OCI-LY7 (cell line): ENCODE results near the gene FRMD8. TPM values are rescaled to one million over a fixed set of nuclear protein-coding genes. Genes with fewer than 3 reads are reported as not detected.
A peak's percentile ranks its signal among the peaks of the same experiment; 100 is the strongest.
"Not testable (repeated sequence)": the region's sequence is repeated elsewhere in the genome, so short reads cannot be mapped to it uniquely, and the experiment has no call there.

Experiments
- BruUV-seq: library from RNA; stranded (reverse); fragments of 400-500 nt; replicated peaks from 2 replicates; lab custom pipeline; 2021; lab: Mats Ljungman, UMichigan
- CTCF ChIA-PET: fragments of 300-600 bp; sonication (Branson Sonifier 250); formaldehyde crosslinking; loops from one replicate; lab custom pipeline; 2022; ENCODE audit warnings: antibody characterized with exemption; ENCODE audit not compliant: unreplicated experiment; lab: Charles Lee
- POLR2A ChIA-PET: fragments of 300-600 bp; sonication (Branson Sonifier 250); formaldehyde crosslinking; loops from one replicate; lab custom pipeline; 2022; ENCODE audit warnings: antibody characterized with exemption; lab: Charles Lee
- DNase-seq: peaks from one replicate; pipeline ENCODE4 v3.0.0-alpha.2; 2015; ENCODE audit warnings: low spot score
- H2AFZ ChIP-seq: fragments of 200-600 bp; sonication (generic), shearing (Covaris generic); 2 replicates; pipeline ENCODE4 v1.6.1; 2014; ENCODE audit warnings: mild to moderate bottlenecking, antibody characterized with exemption, low read length, moderate library complexity
- H3K27ac ChIP-seq: fragments of 200-600 bp; sonication (generic); 2 replicates; pipeline ENCODE4 v1.5.1; 2014; ENCODE audit warnings: mixed run types, low read depth, mild to moderate bottlenecking, moderate library complexity, low read length, inconsistent platforms; ENCODE audit not compliant: poor library complexity, severe bottlenecking
- H3K36me3 ChIP-seq: fragments of 200-600 bp; sonication (generic); 2 replicates; pipeline ENCODE4 v1.6.1; 2014; ENCODE audit warnings: mild to moderate bottlenecking, antibody characterized with exemption, low read length, moderate library complexity, mixed read lengths; ENCODE audit not compliant: insufficient read depth
- H3K4me1 ChIP-seq: fragments of 200-600 bp; sonication (generic); 2 replicates; pipeline ENCODE4 v1.5.1; 2014; ENCODE audit warnings: mild to moderate bottlenecking, low read length; ENCODE audit not compliant: insufficient read depth, poor library complexity, severe bottlenecking
- H3K4me2 ChIP-seq: fragments of 200-600 bp; sonication (generic); 2 replicates; pipeline ENCODE4 v1.6.1; 2014; ENCODE audit warnings: mild to moderate bottlenecking, low read length
- H3K4me3 ChIP-seq: fragments of 200-600 bp; sonication (generic); 2 replicates; pipeline ENCODE4 v1.5.1; 2014; ENCODE audit warnings: mild to moderate bottlenecking, low read depth, low read length; ENCODE audit not compliant: poor library complexity, severe bottlenecking
- H3K79me2 ChIP-seq: fragments of 200-600 bp; sonication (generic); 2 replicates; pipeline ENCODE4 v1.6.1; 2016; ENCODE audit warnings: low read depth, mild to moderate bottlenecking, low read length, moderate library complexity, mixed read lengths; ENCODE audit not compliant: insufficient read depth
- H3K9me2 ChIP-seq: fragments of 200-600 bp; sonication (generic); 2 replicates; pipeline ENCODE4 v1.6.1; 2016; ENCODE audit warnings: mild to moderate bottlenecking, low read length, mixed read lengths; ENCODE audit not compliant: insufficient read depth
- H3K9me3 ChIP-seq: fragments of 200-600 bp; sonication (generic); 2 replicates; pipeline ENCODE4 v1.6.1; 2014; ENCODE audit warnings: mild to moderate bottlenecking, mixed run types, low read length, mixed read lengths
- H4K20me1 ChIP-seq: fragments of 200-600 bp; sonication (generic); 2 replicates; pipeline ENCODE4 v1.6.1; 2014; ENCODE audit warnings: mild to moderate bottlenecking, antibody characterized with exemption, low read length, moderate library complexity, mixed read lengths; ENCODE audit not compliant: insufficient read depth
- EZH2phosphoT487 ChIP-seq: fragments of 200-600 bp; sonication (generic); IDR thresholded peaks from 2 replicates; pipeline ENCODE4 v1.6.1; 2018; ENCODE audit warnings: low read depth, borderline replicate concordance, mild to moderate bottlenecking, mixed run types, antibody characterized with exemption, low read length, moderate library complexity, mixed read lengths
- intact Hi-C: fragments of 100-400 bp; cut with micrococcal nuclease; formaldehyde crosslinking; loops from one replicate; pipeline ENCODE4 v1.10.0; 2022; ENCODE audit not compliant: unreplicated experiment
- total RNA-seq, 2 experiments: library from RNA; depleted of rRNA in 1 of 2; stranded (reverse); fragments of >200 nt in 1 of 2; shearing (Covaris generic) in 1 of 2; gene quantifications; 2 replicates each; pipeline ENCODE4 v1.2.3, GENCODE V29; 2014 to 2022
- TF ChIP-seq, protein P1 (sequence below): fragments of 200-600 bp; sonication (generic); conservative IDR thresholded peaks from 2 replicates; pipeline ENCODE4 v1.5.1; 2014; ENCODE audit warnings: mild to moderate bottlenecking, antibody characterized with exemption, low read length, moderate library complexity, mixed read lengths

The FRMD8 gene
- total RNA-seq, 2 experiments from 2014 or later, result 37.6 to 55.8 TPM

DNA sequence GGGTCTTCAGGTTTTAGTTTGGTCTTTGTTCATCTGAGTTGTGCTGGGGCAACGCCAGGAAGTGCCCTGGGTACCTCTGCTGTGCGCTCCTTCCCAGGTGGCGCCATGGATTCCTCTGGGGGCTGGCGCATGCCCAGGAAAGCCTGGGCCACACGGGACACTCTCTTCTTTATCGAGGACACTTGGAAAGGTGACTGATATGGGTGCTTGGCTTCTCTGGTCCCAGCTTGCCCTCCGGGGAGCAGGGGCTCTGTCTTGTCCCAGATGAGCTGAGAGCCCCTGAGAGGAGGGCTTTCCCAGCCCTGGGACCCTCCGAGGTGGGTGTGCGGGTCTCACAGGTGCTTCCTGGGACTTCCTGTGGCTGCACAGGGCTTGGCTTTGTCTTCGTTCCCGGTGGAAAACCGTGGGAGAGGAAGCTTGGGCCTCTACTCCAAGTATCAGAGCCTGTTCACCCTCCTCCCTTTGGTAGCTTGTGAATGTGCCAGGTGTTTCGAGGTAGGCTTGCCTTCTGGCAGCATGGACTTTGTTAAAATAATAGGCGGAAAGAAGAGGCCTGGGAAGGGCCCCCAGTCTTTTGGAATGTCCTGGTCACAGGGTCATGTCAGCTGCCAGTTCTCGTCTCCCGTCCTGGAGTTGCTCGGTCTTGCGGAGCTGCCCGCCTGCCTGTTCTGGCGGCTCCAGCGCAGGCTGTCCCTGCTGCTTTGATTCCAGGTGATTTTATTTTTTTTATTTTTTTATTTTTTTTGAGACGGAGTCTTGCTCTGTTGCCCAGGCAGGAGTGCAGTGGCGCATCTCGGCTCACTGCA is 26.0 kb downstream of the FRMD8 start:
- peaks cover 44% of the 10 kb centered on the region for H3K4me1 ChIP-seq
- no peak for TF ChIP-seq EZH2phosphoT487
- TF ChIP-seq, protein P1, sequence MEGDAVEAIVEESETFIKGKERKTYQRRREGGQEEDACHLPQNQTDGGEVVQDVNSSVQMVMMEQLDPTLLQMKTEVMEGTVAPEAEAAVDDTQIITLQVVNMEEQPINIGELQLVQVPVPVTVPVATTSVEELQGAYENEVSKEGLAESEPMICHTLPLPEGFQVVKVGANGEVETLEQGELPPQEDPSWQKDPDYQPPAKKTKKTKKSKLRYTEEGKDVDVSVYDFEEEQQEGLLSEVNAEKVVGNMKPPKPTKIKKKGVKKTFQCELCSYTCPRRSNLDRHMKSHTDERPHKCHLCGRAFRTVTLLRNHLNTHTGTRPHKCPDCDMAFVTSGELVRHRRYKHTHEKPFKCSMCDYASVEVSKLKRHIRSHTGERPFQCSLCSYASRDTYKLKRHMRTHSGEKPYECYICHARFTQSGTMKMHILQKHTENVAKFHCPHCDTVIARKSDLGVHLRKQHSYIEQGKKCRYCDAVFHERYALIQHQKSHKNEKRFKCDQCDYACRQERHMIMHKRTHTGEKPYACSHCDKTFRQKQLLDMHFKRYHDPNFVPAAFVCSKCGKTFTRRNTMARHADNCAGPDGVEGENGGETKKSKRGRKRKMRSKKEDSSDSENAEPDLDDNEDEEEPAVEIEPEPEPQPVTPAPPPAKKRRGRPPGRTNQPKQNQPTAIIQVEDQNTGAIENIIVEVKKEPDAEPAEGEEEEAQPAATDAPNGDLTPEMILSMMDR, result no peak
- H3K4me2 ChIP-seq, result no peak overlapping the region
- H3K4me3 ChIP-seq, result no peak overlapping the region
- no peak overlapping the region for H3K27ac ChIP-seq
- no peaks in the 10 kb centered on the region for H3K9me3 ChIP-seq
- H3K79me2 ChIP-seq, result peaks cover 10% of the 10 kb centered on the region; the same call in 1 of the 2 replicates
- DNase-seq, result no peak
- H3K9me2 ChIP-seq, result no peaks in the 10 kb centered on the region
- ChIA-PET CTCF (interaction anchor here (1.2 kb wide), 1 partner anchor 57 kb away, joined by 3 read pairs; no protein-coding TSS in a partner anchor), POLR2A (no interaction called here)
- intact Hi-C loops, result no loop called here
- H3K36me3 ChIP-seq, result peaks cover 51% of the 10 kb centered on the region
- H2AFZ ChIP-seq, result no peak overlapping the region
- BruUV-seq, result no TSS peak
- no peaks in the 10 kb centered on the region for H4K20me1 ChIP-seq

DNA sequence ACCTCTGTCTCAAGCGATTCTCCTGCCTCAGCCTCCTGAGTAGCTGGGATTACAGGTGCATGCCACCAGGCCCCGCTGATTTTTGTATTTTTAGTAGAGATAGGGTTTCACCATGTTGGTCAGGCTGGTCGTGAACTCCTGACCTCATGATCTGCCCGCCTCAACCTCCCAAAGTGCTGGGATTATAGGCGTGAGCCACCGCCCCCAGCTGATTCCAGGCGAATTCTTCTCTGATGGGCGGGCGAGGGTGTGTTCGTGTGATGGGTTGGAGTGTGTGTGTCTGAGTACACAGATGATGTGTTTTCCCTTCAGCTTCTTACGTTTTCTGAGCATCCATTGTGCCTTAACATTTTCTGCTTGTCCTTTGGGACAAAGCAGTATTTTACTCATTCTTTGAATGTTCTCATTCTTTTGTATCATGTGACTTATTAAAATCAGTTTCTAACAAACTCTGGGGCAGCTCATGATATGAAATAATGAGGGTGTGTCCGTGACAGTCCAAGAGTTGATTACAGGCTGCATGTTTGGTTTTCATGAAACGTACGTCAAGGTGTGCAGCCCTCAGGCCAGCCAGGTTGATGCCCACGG is 26.7 kb downstream of the FRMD8 start:
- ChIA-PET CTCF (interaction anchor here (1.2 kb wide), 1 partner anchor 56 kb away, joined by 3 read pairs; no protein-coding TSS in a partner anchor), POLR2A (interaction anchor here (0.6 kb wide), 1 partner anchor 83 kb away, joined by 3 read pairs; no protein-coding TSS in a partner anchor)
- H2AFZ ChIP-seq, BruUV-seq, H3K4me2 ChIP-seq, H3K9me2 ChIP-seq, DNase-seq, H3K27ac ChIP-seq, H3K9me3 ChIP-seq, H4K20me1 ChIP-seq, intact Hi-C loops, H3K4me3 ChIP-seq: not testable (repeated sequence)
- Histone ChIP-seq H3K36me3 (peaks cover 48% of the 10 kb centered on the region), H3K79me2 (peaks cover 10% of the 10 kb centered on the region; the same call in 1 of the 2 replicates), H3K4me1 (peaks cover 44% of the 10 kb centered on the region)

DNA sequence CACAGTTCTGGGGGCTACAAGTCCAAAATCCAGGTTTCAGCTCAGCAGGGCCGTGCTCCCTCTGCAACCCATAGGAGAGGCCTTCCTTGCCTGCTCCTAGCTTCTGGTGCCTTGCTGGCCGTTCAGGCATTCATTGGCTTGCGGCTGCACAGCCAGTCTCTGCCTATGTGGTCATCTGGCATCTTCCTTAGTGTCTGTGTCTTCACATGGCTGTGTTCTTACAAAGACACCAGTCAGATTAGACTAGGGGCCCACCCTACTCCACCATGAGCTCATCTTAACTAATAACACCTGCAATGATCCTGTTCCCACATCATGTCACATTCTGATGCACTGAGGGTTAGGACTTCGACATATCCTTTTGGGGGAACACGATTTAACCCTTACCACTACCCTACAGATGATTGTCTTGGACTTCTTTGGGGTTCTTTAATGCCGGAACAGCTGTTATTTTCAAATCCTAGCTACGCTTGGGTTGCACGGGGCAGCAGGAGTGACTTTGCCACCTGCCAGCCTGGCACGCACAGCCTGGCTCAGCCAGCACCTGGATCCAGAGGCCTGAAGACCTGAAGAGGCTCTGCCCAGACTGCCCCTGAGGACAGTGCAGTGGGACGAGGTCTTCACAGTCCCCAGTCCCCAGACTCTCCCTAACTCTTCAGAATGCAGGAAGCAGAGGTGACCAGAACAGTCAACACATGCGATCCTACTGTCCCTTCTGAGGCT is 28.5 kb downstream of the FRMD8 start:
- peaks cover 54% of the 10 kb centered on the region for H3K4me1 ChIP-seq
- intact Hi-C loops, result loop anchor here (5.0 kb wide), 1 partner anchor 48 kb away; no protein-coding TSS in a partner anchor

More for the DNA sequence above, 28.5 kb downstream of the FRMD8 start:
- H3K9me2 ChIP-seq, result no peaks in the 10 kb centered on the region
- no peak overlapping the region for H3K4me3 ChIP-seq
- CTCF ChIA-PET, result interaction anchor here (0.6 to 1.3 kb wide), 5 partner anchors 8 to 96 kb away, joined by 3 read pairs; no protein-coding TSS in a partner anchor
- no peak overlapping the region for H2AFZ ChIP-seq
- peaks cover 30% of the 10 kb centered on the region for H3K36me3 ChIP-seq
- H3K79me2 ChIP-seq, result peaks cover 17% of the 10 kb centered on the region; the same call in 1 of the 2 replicates
- no peaks in the 10 kb centered on the region for H4K20me1 ChIP-seq
- no TSS peak for BruUV-seq
- H3K4me2 ChIP-seq, result peak overlapping the region; percentile 30; the same call in 1 of the 2 replicates
- POLR2A ChIA-PET, result interaction anchor here (1.0 to 11.5 kb wide), 4 partner anchors 18 to 137 kb away, joined by 3 to 237 read pairs (median 27); partner anchors contain the start of gene MALAT1
- no peaks in the 10 kb centered on the region for H3K9me3 ChIP-seq
- H3K27ac ChIP-seq, result peak overlapping the region; percentile 17
- no peak for TF ChIP-seq EZH2phosphoT487
- TF ChIP-seq, protein P1, result no peak
- no peak for DNase-seq
